Activated CD4-positive, alpha-beta T cell treated with anti-CD3 and anti-CD28 coated beads, Interleukin-2, amount 50 U/mL, for 1 hour (primary cell): ENCODE measurements around the gene EID3.
"Not testable (repeated sequence)": the region's sequence is repeated elsewhere in the genome, so short reads cannot be mapped to it uniquely, and the experiment has no call there.

Experiments used
- DNase-seq: peaks from one replicate; pipeline ENCODE4 v3.0.0-alpha.2; 2020

The EID3 gene

DNA sequence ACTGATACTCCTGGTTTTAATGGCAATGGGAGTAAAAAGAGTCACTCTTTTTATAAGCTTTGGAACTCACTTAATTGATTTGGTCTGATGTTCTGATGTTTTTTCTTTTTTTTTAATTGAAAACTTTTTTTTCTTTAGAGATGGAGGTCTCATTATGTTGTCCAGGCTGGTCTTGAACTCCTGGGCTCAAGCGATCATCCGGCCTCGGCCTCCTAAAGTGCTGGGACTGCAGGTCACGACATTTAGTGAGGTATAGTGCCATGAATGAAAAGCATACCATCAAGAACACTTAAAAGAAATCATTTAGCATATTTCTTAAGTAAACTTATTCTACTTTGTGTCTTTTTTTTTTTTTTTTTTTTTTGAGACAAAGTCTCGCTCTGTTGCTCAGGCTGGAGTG, 12.7 kb upstream of the EID3 start:
- DNase-seq, result no peak

- DNase-seq, result no peak
These were observed 11.5 kb upstream of the EID3 start for GRCh38 chr12:104291867-104292524.

DNA sequence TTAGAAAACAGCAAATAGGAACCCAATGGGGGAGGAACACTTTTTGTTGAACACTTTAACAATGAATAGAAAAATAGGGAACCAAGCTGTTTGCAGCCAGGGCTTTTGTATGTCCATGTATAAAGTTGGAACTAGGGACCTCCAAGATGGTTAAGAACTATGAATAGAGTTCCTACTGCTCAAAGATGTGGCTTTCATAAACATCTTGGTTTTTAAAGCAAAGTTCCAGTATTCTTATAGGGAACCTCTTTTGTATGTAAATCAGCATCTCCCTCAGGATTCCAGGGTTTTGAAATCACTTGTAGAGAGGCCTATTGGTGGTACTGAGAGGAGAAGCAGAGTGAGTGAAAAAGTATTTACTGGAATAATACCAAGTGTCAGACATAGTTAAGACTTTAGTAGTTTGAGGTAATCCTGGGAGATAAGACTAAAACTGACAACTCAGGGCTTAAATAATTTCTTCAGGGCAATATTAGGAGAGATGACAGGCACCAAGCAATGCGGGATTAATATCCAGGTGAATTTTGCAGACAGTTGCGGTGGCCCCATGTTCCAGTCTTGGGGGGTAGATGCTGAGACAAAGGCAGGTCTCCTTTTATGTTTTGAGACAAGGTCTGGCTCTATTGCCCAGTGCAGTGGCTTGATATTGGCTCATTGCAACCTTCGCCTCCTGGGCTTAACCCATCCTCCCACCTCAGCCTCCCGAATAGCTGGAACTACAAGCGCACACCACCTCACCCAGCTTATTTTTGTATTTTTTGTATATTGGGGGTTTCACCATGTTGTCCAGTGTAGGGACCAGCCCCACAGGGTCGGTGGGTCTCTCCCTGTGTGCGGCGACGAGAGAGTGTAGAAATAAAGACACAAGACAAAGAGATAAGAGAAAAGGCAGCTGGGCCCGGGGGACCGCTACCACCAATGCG, 10.4 kb upstream of the EID3 start:
- no peak for DNase-seq

- not testable (repeated sequence) for DNase-seq
These were observed 9.2 kb upstream of the EID3 start for GRCh38 chr12:104294158-104294859.

DNA sequence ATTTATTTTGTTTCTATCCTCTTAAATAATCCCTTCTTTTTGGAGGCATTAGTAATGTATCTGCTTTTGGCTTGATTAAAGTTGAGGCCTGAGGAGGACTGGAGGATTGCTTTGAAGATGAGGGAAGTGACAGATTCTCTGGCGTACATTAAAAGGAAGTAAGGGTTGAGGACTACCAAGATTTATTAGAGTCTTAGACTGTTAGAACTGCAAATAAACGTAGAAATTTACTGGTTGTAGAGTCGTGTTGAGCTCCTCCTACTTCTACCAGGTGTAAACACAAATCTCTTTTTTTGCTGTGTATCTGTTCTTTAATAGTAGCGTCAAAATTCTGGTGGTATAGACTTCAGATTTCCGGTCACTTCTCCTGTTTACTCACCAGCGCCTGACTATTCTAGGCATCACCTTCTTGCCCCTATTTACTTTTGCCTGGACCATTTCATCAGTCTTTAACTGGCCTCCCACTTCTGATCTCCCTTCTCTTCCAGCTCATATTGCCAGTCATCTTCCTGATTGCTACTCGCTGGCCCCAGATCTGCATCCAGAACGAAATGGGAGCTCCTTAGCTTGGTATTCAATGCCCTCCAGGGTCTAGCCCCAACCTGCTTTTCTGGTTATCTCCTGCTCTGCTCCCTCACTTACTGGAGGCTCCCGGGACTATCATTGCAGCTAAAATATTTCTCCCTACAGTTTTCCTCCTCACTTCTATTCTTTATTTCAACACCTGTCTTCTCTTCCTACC, 8.4 kb upstream of the EID3 start:
- no peak for DNase-seq

GRCh38 chr12:104295954-104296353, 7.6 kb upstream of the EID3 start:
- DNase-seq, result no peak

GRCh38 chr12:104296718-104297117, 6.8 kb upstream of the EID3 start:
- DNase-seq, result no peak

DNA sequence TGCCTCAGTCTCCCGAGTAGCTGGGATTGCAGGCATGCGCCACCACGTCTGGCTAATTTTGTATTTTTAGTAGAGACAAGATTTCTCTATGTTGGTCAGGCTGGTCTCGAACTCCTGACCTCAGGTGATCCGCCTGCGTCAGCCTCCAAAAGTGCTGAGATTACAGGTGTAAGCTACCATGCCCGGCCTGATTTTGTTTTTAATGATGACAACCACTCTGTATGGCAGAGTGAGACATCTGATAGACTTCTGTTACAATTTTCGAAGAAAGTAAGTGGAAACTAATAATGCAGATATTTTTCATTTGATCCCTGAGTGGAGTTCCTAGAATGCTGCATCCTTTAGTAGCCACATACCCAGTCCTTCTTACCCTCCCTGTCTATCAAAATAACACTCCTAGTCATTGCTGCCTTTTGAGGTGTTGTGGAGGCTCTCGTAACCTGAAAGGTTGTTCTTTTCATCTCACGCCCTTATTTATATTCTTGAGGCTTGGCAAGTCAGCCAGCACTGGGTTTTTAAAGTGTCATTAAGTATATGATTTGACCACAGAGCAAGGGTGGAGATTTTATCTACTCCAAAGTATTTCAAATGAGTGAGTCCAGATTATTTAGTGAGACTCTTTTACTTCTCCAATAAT, 5.9 kb upstream of the EID3 start:
- DNase-seq, result no peak

GRCh38 chr12:104299842-104300481, 3.6 kb upstream of the EID3 start:
- DNase-seq, result no peak

DNA sequence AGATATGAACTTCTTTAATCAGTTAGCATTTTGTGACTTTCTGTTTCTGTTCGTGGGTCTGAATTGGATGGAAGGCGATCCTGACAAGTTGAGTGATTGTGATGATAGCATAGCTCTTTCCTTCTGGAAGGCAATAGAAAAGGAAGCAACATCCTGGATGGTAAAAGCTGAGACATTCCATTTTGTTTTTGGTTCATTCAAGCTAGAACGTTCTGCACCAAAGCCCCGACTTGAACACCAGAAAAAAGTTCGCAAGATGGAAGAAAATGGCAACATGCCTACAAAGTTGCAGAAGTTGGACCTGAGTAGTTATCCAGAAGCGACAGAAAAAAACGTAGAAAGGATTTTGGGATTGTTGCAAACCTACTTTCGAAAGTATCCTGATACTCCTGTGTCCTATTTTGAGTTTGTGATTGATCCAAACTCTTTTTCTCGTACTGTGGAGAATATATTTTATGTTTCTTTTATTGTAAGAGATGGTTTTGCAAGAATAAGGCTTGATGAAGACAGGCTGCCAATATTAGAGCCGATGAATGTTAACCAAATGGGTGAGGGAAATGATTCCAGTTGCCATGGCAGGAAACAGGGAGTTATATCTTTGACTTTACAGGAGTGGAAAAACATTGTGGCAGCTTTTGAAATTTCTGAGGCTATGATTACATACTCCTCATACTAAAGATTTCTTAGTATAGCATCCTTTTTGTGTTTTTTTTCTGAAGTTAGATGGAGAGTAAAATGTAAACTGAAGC, 896 bp downstream of the EID3 start:
- DNase-seq, result no peak

GRCh38 chr12:104305349-104305748, 1.8 kb downstream of the EID3 start:
- DNase-seq, result no peak

GRCh38 chr12:104306376-104306775, 2.8 kb downstream of the EID3 start:
- no peak for DNase-seq

DNA sequence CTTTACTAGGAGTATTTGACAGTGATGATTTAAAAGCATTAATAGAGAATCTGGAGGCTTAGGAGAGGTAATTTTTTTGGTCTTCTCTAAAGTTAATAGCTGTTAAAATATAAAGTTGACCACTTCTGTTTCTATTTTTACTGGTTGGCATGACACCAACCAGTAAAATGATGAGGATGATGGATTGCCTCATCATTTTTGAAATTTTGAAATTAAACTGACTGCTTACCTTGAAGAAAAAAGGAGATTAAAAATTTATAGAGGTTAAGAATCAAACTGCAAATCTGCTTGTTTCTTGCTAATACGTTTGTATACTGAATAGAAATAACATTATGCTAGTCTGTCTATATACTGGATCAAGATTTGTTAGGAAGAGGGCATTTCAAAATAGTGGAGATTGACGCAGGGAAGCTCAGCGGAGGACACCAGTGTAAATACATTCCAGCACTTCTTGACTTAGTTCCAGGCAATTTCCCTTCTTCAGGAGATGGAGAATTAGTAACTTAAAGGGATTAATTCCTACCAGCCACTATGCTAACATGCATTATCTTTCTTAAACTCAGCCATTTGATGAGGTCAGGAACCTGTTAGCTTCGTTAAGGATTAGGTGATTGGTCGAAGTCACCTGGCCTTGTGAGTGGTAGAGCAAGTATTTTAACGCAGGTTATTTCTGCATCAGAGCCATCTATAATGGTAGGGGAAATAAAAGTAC, 3.6 kb downstream of the EID3 start:
- DNase-seq, result no peak

- no peak for DNase-seq
These were observed 4.1 kb downstream of the EID3 start for GRCh38 chr12:104307655-104308000.

GRCh38 chr12:104309446-104309993, 6.0 kb downstream of the EID3 start:
- no peak for DNase-seq

DNA sequence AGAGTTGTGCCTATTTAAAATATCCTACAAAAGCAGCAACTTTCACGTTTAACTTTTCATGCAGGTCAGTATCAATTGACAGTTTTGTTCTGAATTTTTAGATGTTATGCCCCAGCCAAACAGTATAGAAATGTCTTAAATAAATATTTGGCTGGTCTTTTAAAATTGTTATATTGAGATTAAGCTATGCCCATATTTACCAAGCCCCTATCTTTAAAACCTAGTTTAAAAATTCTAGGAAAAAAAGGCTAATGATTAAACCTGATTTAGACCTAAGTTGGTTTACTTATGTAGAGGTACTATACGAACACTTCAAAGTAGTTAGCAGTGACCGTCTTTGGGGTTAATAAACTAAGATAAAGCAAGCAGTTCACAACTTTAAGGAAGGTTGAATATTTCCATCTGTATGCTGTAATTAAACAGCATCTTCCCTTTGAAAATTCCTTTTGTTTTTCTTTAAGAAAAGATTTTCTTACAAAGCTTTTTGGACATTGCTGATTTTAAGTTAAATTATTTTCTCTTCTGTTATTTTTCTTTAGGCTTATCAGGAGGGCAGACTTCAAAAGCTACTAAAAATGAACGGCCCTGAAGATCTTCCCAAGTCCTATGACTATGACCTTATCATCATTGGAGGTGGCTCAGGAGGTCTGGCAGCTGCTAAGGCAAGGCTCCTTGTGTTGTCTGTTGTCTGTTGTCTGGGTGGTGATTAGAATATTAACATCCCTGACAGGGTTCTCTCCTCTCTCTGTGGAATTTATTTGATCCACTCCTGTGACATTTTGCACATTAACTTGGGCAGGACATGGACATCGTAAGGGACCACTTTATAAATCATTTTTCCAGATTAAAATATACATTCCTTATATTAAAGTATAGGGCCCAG, 7.5 kb downstream of the EID3 start:
- DNase-seq, result no peak

DNA sequence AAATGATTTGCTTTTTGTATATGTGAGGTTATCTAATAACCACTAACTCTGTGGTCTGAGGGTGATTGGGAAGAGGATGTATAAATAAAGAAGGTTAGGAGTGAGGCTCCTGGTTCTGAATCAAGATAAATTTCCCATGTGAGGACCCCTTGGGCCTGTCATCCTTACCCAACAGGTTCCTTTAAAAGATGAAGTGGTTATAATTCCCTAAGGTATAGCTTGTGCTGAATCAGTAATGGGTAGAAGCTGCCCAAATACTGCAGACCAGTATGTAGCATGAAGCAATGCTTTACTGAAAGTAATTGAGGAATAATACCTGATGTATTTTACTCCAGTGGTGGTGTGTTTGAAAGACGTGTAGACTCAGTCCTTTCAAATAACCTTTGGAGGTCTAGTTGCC, 8.7 kb downstream of the EID3 start:
- no peak for DNase-seq

DNA sequence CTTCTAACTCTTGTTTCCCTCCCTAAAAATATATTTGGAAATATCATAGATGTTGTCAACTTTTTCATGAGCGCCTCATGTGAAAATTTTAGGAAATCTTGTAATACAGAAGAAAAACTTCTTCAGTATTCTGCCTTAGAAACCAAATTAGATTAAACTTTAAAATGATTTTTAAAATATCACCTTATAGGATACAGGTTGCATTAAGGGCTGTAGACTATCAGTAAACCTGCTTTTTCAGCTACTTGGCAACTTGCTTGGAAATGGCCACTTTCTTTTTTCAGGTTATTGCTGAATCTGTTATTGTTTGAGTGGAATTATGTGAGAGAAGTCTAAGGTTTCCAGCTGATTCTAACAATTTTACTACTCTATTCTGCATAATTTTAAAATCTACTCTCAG, 9.1 kb downstream of the EID3 start:
- no peak for DNase-seq

DNA sequence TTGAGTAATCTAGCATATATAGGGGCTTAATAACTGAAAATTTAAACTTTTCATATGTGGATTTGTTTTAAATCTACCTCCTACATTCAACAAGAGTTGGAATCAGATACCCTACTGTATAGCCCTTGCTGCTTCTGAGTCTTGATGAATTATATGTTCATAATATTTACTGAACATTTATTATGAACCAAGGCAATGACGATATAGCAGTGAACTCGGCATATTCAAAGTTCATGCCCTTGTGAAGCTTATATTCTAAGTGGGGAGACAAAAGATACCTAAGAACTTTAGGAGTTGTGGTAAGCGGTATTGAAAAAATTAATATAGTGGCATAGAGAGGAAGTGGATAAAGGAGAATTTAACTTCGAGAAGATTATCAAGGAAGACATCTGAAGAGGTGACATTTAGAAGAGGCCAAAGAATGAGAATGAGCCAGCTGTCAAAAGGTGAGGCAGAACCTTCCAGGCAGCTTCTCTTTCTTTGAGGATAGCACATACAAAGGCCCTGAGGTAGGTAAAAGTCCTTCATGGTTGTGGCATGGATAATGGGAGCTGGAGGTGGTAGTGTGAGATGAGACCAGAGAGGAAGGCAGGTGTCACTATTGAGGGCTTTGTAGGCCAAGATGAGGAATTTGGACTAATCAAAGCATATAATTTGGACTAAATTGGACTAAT, 10.2 kb downstream of the EID3 start:
- no peak for DNase-seq
